DND-41 (cell line): ENCODE data around the gene NTNG2.

ENCODE experiments used
- ATAC-seq: fragments of 200-7000 bp; cut with Tn5 transposase; 3 replicates; pipeline ENCODE4 v1.9.1; 2021; ENCODE audit warnings: low read depth; ENCODE audit not compliant: insufficient read depth
- DNase-seq: peaks from one replicate; pipeline ENCODE4 v3.0.0-alpha.2; 2020
- H2AFZ ChIP-seq: 2 replicates; pipeline ENCODE4 v1.6.0; 2012; ENCODE audit warnings: low read depth, low read length
- H3K27ac ChIP-seq: 2 replicates; pipeline ENCODE4 v1.5.1; 2012; ENCODE audit warnings: low read length, inconsistent platforms
- H3K27me3 ChIP-seq: fragments of 200-600 bp; sonication (generic); 2 replicates; pipeline ENCODE4 v1.6.0; 2012; ENCODE audit warnings: low read length, mild to moderate bottlenecking, inconsistent platforms; ENCODE audit not compliant: insufficient read depth, poor library complexity
- H3K36me3 ChIP-seq: 2 replicates; pipeline ENCODE4 v1.5.1; 2012; ENCODE audit warnings: low read length, inconsistent platforms; ENCODE audit not compliant: insufficient read depth
- H3K4me1 ChIP-seq: 2 replicates; pipeline ENCODE4 v1.5.1; 2012; ENCODE audit warnings: mild to moderate bottlenecking, low read length; ENCODE audit not compliant: insufficient read depth
- H3K4me2 ChIP-seq: 2 replicates; pipeline ENCODE4 v1.6.0; 2012; ENCODE audit warnings: mild to moderate bottlenecking, moderate library complexity, low read length, inconsistent platforms; ENCODE audit not compliant: insufficient read depth
- H3K4me3 ChIP-seq, 2 experiments: fragments of 200-600 bp in 1 of 2; shearing (Covaris generic) in 1 of 2; 2 replicates each; pipeline ENCODE4 v1.5.1; 2012 to 2016; ENCODE audit warnings: inconsistent platforms in 2 of 2, low read length in 2 of 2, mild to moderate bottlenecking in 2 of 2, low read depth in 1 of 2, moderate library complexity in 1 of 2
- H3K79me2 ChIP-seq: 2 replicates; pipeline ENCODE4 v1.6.0; 2012; ENCODE audit warnings: low read length, inconsistent platforms; ENCODE audit not compliant: insufficient read depth
- H3K9ac ChIP-seq: 2 replicates; pipeline ENCODE4 v1.6.0; 2012; ENCODE audit warnings: low read depth, mild to moderate bottlenecking, inconsistent platforms, low read length, moderate library complexity
- H3K9me3 ChIP-seq: 2 replicates; pipeline ENCODE4 v1.5.1; 2012; ENCODE audit warnings: low read length, moderate library complexity, mild to moderate bottlenecking, inconsistent platforms; ENCODE audit not compliant: insufficient read depth, severe bottlenecking
- H4K20me1 ChIP-seq: 2 replicates; pipeline ENCODE4 v1.6.0; 2012; ENCODE audit warnings: low read length; ENCODE audit not compliant: insufficient read depth
- CTCF ChIP-seq: IDR thresholded peaks from 2 replicates; pipeline ENCODE4 v1.5.1; 2012; ENCODE audit warnings: borderline replicate concordance, low read length, moderate library complexity, mild to moderate bottlenecking; ENCODE audit not compliant: poor library complexity, severe bottlenecking; ENCODE audit errors: extremely low read depth
- EZH2 ChIP-seq: IDR thresholded peaks from 3 replicates; pipeline ENCODE4 v1.6.1; 2012; ENCODE audit warnings: borderline replicate concordance, low read depth, mild to moderate bottlenecking, moderate library complexity, low read length, inconsistent platforms; ENCODE audit not compliant: severe bottlenecking

NTNG2 gene

GRCh38 chr9:132147331-132147730, 14.5 kb upstream of the NTNG2 start:
- DNase-seq (no peak), ATAC-seq (no peak)
- Histone ChIP-seq H3K79me2 (no peaks in the 10 kb centered on the region), H3K9me3 (no peaks in the 10 kb centered on the region), H3K4me2 (no peak overlapping the region), H4K20me1 (peaks cover 3% of the 10 kb centered on the region; the same call in 1 of the 2 replicates), H3K4me1 (no peaks in the 10 kb centered on the region), H3K9ac (no peak overlapping the region), H3K36me3 (no peaks in the 10 kb centered on the region), H3K4me3 (no peak overlapping the region), H2AFZ (no peak overlapping the region), H3K27ac (no peak overlapping the region), H3K27me3 (peaks cover 3% of the 10 kb centered on the region)
- TF ChIP-seq EZH2 (no peak), CTCF (no peak)

DNA sequence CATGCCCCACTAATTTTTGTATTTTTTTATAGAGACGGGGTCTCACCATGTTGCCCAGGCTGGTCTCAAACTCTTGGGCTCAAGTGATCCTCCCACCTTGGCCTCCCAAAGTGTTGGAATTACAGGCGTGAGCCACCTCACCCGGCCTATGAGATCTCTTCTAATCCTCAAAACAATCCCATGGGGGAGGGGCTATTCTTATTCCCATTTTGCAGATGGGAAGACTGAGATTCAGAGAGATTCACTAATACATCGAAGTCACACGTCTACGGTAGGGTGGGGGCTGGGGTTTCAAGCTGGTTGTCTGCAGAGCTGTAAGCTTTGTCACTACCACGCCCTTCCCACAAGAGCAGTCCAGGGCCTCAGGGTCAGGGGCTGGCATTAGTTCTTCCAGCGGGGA, 14.0 kb upstream of the NTNG2 start:
- no peak overlapping the region for H3K4me2 ChIP-seq
- H2AFZ ChIP-seq, result no peak overlapping the region
- peaks cover 3% of the 10 kb centered on the region for H3K27me3 ChIP-seq
- peaks cover 3% of the 10 kb centered on the region; the same call in 1 of the 2 replicates for H4K20me1 ChIP-seq
- ATAC-seq (no peak), DNase-seq (no peak)
- H3K79me2 ChIP-seq, result no peaks in the 10 kb centered on the region
- no peak overlapping the region for H3K9ac ChIP-seq
- no peaks in the 10 kb centered on the region for H3K4me1 ChIP-seq
- H3K36me3 ChIP-seq, result no peaks in the 10 kb centered on the region
- no peak overlapping the region for H3K27ac ChIP-seq
- H3K9me3 ChIP-seq, result no peaks in the 10 kb centered on the region
- H3K4me3 ChIP-seq, result no peak overlapping the region
- TF ChIP-seq CTCF, result no peak
- no peak for TF ChIP-seq EZH2

DNA sequence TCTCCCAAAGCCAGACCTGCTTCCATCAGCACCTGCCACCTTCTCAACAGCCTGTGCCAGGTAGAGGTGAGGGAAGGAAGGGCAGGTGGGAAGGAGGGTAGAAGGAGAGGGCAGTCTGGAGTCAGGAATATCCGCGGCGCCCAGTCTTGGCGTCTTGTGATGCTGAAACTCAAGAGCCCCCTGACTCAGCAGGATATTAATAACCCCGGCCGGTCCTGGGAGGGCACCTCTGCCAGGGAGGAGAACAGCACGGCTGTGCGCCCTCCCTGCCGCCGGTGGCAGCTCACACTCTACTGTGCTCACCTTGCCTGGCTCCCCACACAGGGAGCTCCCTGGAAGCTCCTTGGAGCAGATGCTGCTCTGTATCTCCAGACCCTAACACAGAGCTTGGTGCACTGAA, 11.6 kb upstream of the NTNG2 start:
- Histone ChIP-seq H3K9me3 (no peaks in the 10 kb centered on the region), H3K9ac (no peak overlapping the region), H4K20me1 (peaks cover 3% of the 10 kb centered on the region; the same call in 1 of the 2 replicates), H3K4me3 (no peak overlapping the region), H3K4me2 (no peak overlapping the region), H2AFZ (no peak overlapping the region), H3K27ac (no peak overlapping the region), H3K79me2 (no peaks in the 10 kb centered on the region), H3K4me1 (no peaks in the 10 kb centered on the region), H3K36me3 (no peaks in the 10 kb centered on the region), H3K27me3 (peaks cover 11% of the 10 kb centered on the region)
- ATAC-seq, result no peak
- no peak for TF ChIP-seq EZH2
- TF ChIP-seq CTCF, result no peak
- no peak for DNase-seq

- Histone ChIP-seq H3K36me3 (no peaks in the 10 kb centered on the region), H3K4me2 (no peak overlapping the region), H3K9me3 (no peaks in the 10 kb centered on the region), H4K20me1 (peaks cover 3% of the 10 kb centered on the region; the same call in 1 of the 2 replicates), H3K27ac (no peak overlapping the region), H3K27me3 (peaks cover 11% of the 10 kb centered on the region), H3K9ac (no peak overlapping the region), H3K4me1 (no peaks in the 10 kb centered on the region), H3K4me3 (no peak overlapping the region), H3K79me2 (no peaks in the 10 kb centered on the region), H2AFZ (no peak overlapping the region)
- DNase-seq (no peak), ATAC-seq (no peak)
- no peak for TF ChIP-seq EZH2
- no peak for TF ChIP-seq CTCF
Measured at GRCh38 chr9:132151118-132151517, 10.7 kb upstream of the NTNG2 start.
